ENCODE results near the gene TMEM255B.

DNA sequence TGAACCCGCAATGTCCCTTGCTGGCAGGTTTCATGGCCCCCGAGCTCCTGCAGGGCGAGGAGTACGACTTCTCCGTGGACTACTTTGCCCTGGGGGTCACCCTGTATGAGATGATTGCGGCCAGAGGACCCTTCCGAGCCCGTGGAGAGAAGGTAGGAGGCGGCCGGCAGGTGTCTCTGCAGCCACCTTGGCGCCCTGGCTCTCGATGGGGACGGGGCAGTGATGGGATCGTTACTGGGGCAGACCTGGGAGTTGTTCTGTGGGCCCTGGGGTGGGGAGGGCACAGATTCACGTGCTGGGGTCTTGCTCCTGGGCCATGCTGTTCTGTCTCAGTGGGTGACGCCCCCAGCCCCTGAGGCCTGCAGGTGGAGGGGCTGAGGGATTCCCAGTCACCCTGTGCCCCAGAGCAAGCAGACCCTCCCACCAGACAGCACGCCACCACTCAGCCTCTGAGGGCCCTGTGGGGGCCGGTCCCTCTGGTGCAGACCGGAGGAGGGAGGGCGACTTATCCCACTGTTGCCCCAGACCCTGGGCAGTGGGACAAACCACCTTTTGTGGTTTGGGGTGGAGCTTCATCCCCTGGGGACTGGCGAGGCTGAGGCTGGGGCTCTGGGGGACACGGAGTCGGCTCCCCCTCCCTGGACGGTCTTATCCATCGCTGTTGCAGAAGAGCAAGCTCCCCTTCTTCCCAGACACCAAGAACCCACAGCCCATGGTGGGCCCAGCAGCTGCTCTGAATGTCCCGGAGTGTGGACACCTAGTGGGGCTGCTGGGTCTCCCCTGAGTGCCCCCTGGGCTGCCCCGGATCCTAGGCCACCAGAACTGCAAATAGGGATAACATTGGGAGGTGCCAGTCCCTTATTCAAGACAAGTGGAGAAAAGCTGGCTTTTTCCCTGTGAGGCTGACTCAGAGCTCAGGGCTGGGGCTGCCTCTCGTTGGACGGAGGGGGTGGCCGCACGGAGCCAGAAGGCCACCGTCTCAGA, 27.5 kb upstream of the TMEM255B start:
- TF ChIP-seq, protein P1, sequence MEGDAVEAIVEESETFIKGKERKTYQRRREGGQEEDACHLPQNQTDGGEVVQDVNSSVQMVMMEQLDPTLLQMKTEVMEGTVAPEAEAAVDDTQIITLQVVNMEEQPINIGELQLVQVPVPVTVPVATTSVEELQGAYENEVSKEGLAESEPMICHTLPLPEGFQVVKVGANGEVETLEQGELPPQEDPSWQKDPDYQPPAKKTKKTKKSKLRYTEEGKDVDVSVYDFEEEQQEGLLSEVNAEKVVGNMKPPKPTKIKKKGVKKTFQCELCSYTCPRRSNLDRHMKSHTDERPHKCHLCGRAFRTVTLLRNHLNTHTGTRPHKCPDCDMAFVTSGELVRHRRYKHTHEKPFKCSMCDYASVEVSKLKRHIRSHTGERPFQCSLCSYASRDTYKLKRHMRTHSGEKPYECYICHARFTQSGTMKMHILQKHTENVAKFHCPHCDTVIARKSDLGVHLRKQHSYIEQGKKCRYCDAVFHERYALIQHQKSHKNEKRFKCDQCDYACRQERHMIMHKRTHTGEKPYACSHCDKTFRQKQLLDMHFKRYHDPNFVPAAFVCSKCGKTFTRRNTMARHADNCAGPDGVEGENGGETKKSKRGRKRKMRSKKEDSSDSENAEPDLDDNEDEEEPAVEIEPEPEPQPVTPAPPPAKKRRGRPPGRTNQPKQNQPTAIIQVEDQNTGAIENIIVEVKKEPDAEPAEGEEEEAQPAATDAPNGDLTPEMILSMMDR (conservative IDR thresholded peaks at IDR 0.05; ENCODE audit: low read length): no peak
- TF ChIP-seq EZH2phosphoT487 (IDR thresholded peaks at IDR 0.05; ENCODE audit: borderline replicate concordance): no peak
